ENCODE results near the gene CALM3. TPM values are rescaled to one million over a fixed set of nuclear protein-coding genes. Genes with fewer than 3 reads are reported as not detected.

Gene CALM3
- total RNA-seq, 1 experiment from 2014 or later = 343 TPM

- Histone ChIP-seq H2BK5ac (ENCODE audit: insufficient read length, low read length) (no peak overlapping the region), H2BK12ac (ENCODE audit: insufficient read length, low read depth, low read length) (no peak overlapping the region), H3K4me1 (ENCODE audit: insufficient read depth, low read length) (no peaks in the 10 kb centered on the region; the same call in 1 of the 2 replicates), H2BK20ac (ENCODE audit: low read depth, low read length, poor library complexity, severe bottlenecking) (no peak overlapping the region), H3K14ac (ENCODE audit: insufficient read depth, low read length) (no peak overlapping the region), H4K20me1 (ENCODE audit: control insufficient read depth, insufficient read depth, insufficient read length) (no peaks in the 10 kb centered on the region), H3K27ac (ENCODE audit: insufficient read length, low read depth, low read length) (no peak overlapping the region), H4K91ac (ENCODE audit: insufficient read length, low read depth, low read length) (no peak overlapping the region), H4K8ac (replicated peaks; ENCODE audit: insufficient read length, low read depth, low read length) (no peak overlapping the region), H4K5ac (ENCODE audit: insufficient read length, low read depth, low read length) (no peak overlapping the region), H3K9me3 (ENCODE audit: control insufficient read depth, low read depth, low read length) (no peaks in the 10 kb centered on the region), H3K27me3 (ENCODE audit: insufficient read depth, low read length) (no peaks in the 10 kb centered on the region), H3K23ac (ENCODE audit: insufficient read length, low read depth, low read length) (no peak overlapping the region), H2BK15ac (ENCODE audit: low read depth, low read length) (no peak overlapping the region), H3K56ac (ENCODE audit: insufficient read length, low read depth, low read length) (no peak overlapping the region), H2AK5ac (ENCODE audit: insufficient read length, low read length) (no peak overlapping the region), H3K4me2 (ENCODE audit: insufficient read depth, insufficient read length, low read length) (no peak overlapping the region), H3K4ac (ENCODE audit: low read depth, low read length) (no peak overlapping the region), H3K79me2 (ENCODE audit: insufficient read depth, low read length) (no peaks in the 10 kb centered on the region), H2AFZ (ENCODE audit: low read length) (no peak overlapping the region), H3K23me2 (ENCODE audit: insufficient read length, low read depth, low read length, poor library complexity, severe bottlenecking) (no peaks in the 10 kb centered on the region), H3K18ac (ENCODE audit: insufficient read length, low read depth, low read length) (no peak overlapping the region), H3K79me1 (ENCODE audit: insufficient read depth, low read depth, low read length, poor library complexity, severe bottlenecking) (no peaks in the 10 kb centered on the region), H3K9ac (ENCODE audit: extremely low read depth, insufficient read length, low read length) (no peak overlapping the region), H3T11ph (ENCODE audit: low read length) (no peak overlapping the region), H2BK120ac (ENCODE audit: low read depth, low read length, poor library complexity, severe bottlenecking) (no peak overlapping the region)
- WGBS (ENCODE audit: extremely low coverage, insufficient read length, low lambda C conversion rate) = no CpG with 5 or more reads among the region's 12 CpGs
- Mint-ChIP-seq H3K4me1 (peaks cover 11 to 14% of the 10 kb centered on the region in 2 experiments; a peak in 3 of 4 replicates), H3K27me3 (ENCODE audit: low read depth) (peaks cover 8% of the 10 kb centered on the region), H3K4me3 (peak overlapping the region in 1 of 2 experiments; percentile 57; a peak in 2 of 5 replicates), H3K9me3 (no peaks in the 10 kb centered on the region), H3K27ac (0 out of 7 replicates have a peak overlapping the region, but pooled peaks of 1 of the 3 experiments have one; percentile 40), H3K36me3 (ENCODE audit: insufficient read depth in 1 of 3, low read depth in 3 of 3) (peaks cover 6 to 16% (median 11%) of the 10 kb centered on the region in 3 experiments; a peak in 5 of 7 replicates)
- peak; percentile 89 for DNase-seq
- peak; percentile 92 for TF ChIP-seq CTCF (conservative IDR thresholded peaks at IDR 0.05)
Measured at GRCh38 chr19:46614114-46614722, 13.1 kb downstream of the CALM3 start.

All from H9 (cell line).